SU-DHL-6 (cell line): ENCODE measurements around the gene TRAPPC6A.

Source experiments
- H2AFZ ChIP-seq: fragments of 200-600 bp; sonication (generic); 2 replicates; pipeline ENCODE4 v1.6.1; 2014; ENCODE audit warnings: low read depth, mild to moderate bottlenecking, moderate library complexity, mixed read lengths, antibody characterized with exemption, low read length; ENCODE audit not compliant: severe bottlenecking
- H3F3A ChIP-seq: fragments of 200-600 bp; shearing (Covaris generic); 2 replicates; pipeline ENCODE4 v1.6.0; 2016; ENCODE audit warnings: antibody characterized with exemption, mild to moderate bottlenecking; ENCODE audit not compliant: insufficient read depth
- H3K27ac ChIP-seq: fragments of 200-600 bp; sonication (generic); 2 replicates; pipeline ENCODE4 v1.5.1; 2016; ENCODE audit warnings: low read depth, mild to moderate bottlenecking, low read length, moderate library complexity, mixed read lengths
- H3K27me3 ChIP-seq: fragments of 200-600 bp; sonication (generic), shearing (Covaris generic); 2 replicates; pipeline ENCODE4 v1.6.0; 2014; ENCODE audit warnings: mild to moderate bottlenecking, low read length
- H3K36me3 ChIP-seq: fragments of 200-600 bp; sonication (generic); 2 replicates; pipeline ENCODE4 v1.6.1; 2014; ENCODE audit warnings: mild to moderate bottlenecking, low read length, mixed read lengths
- H3K4me2 ChIP-seq: fragments of 300-600, 200-600 bp; shearing (Covaris generic), sonication (generic); 2 replicates; pipeline ENCODE4 v1.6.0; 2014; ENCODE audit warnings: low read length, low read depth, mild to moderate bottlenecking; ENCODE audit not compliant: poor library complexity, severe bottlenecking
- H3K4me3 ChIP-seq: fragments of 200-600 bp; sonication (generic); 2 replicates; pipeline ENCODE4 v1.5.1; 2014; ENCODE audit warnings: antibody characterized with exemption, low read length, mild to moderate bottlenecking, mixed read lengths; ENCODE audit not compliant: insufficient read depth, poor library complexity, severe bottlenecking
- H3K79me2 ChIP-seq: fragments of 200-600 bp; sonication (generic); 2 replicates; pipeline ENCODE4 v1.6.1; 2014; ENCODE audit warnings: mild to moderate bottlenecking, low read length, moderate library complexity; ENCODE audit not compliant: insufficient read depth
- H3K9ac ChIP-seq: fragments of 200-600 bp; sonication (generic); 2 replicates; pipeline ENCODE4 v1.7.0; 2014; ENCODE audit warnings: mild to moderate bottlenecking, low read length
- H3K9me2 ChIP-seq: fragments of 200-600 bp; sonication (generic); replicated peaks from 2 replicates; pipeline ENCODE4 v1.6.1; 2014; ENCODE audit warnings: low read length; ENCODE audit not compliant: insufficient read depth
- H3K9me3 ChIP-seq: fragments of 200-600 bp; sonication (generic); 2 replicates; pipeline ENCODE4 v1.6.1; 2014; ENCODE audit warnings: low read length, mixed read lengths; ENCODE audit not compliant: insufficient read depth
- H4K20me1 ChIP-seq: fragments of 200-600 bp; sonication (generic); 2 replicates; pipeline ENCODE4 v1.6.1; 2014; ENCODE audit warnings: low read depth, mild to moderate bottlenecking, antibody characterized with exemption, low read length, moderate library complexity, mixed read lengths
- CTCF ChIP-seq: fragments of 200-600 bp; sonication (generic); IDR thresholded peaks from one replicate; pipeline ENCODE4 v1.5.1; 2017; ENCODE audit warnings: antibody characterized with exemption, mild to moderate bottlenecking, low read length, moderate library complexity; ENCODE audit not compliant: insufficient read depth, poor library complexity, severe bottlenecking
- EZH2phosphoT487 ChIP-seq: fragments of 200-600 bp; sonication (generic), shearing (Covaris generic); conservative IDR thresholded peaks from 2 replicates; pipeline ENCODE4 v1.6.1; 2018; ENCODE audit warnings: mild to moderate bottlenecking, antibody characterized with exemption, low read length, moderate library complexity, mixed read lengths

The TRAPPC6A gene

GRCh38 chr19:45158503-45159209, 19.4 kb downstream of the TRAPPC6A start:
- H3K27ac ChIP-seq, result no peak overlapping the region
- no peaks in the 10 kb centered on the region for H3K36me3 ChIP-seq
- H3K4me2 ChIP-seq, result no peak overlapping the region
- TF ChIP-seq EZH2phosphoT487 (no peak), CTCF (no peak)
- no peak overlapping the region for H2AFZ ChIP-seq
- H3K79me2 ChIP-seq, result no peaks in the 10 kb centered on the region
- no peaks in the 10 kb centered on the region for H3K27me3 ChIP-seq
- no peaks in the 10 kb centered on the region for H3K9me3 ChIP-seq
- H3K9me2 ChIP-seq, result no peaks in the 10 kb centered on the region
- H4K20me1 ChIP-seq, result no peaks in the 10 kb centered on the region
- H3F3A ChIP-seq, result no peaks in the 10 kb centered on the region
- no peak overlapping the region for H3K9ac ChIP-seq
- no peak overlapping the region for H3K4me3 ChIP-seq

- Histone ChIP-seq H3K36me3 (no peaks in the 10 kb centered on the region), H2AFZ (no peak overlapping the region), H3K9me2 (no peaks in the 10 kb centered on the region), H3K27ac (no peak overlapping the region), H3K27me3 (no peaks in the 10 kb centered on the region), H3F3A (no peaks in the 10 kb centered on the region), H3K4me2 (no peak overlapping the region), H3K9me3 (no peaks in the 10 kb centered on the region), H3K4me3 (no peak overlapping the region), H3K79me2 (no peaks in the 10 kb centered on the region), H4K20me1 (no peaks in the 10 kb centered on the region), H3K9ac (no peak overlapping the region)
- TF ChIP-seq CTCF, result no peak
- TF ChIP-seq EZH2phosphoT487, result no peak
Observed at GRCh38 chr19:45156751-45157150, 21.3 kb downstream of the TRAPPC6A start.

- Histone ChIP-seq H3K79me2 (no peaks in the 10 kb centered on the region), H3F3A (no peaks in the 10 kb centered on the region), H4K20me1 (no peaks in the 10 kb centered on the region), H2AFZ (no peak overlapping the region), H3K9me2 (no peaks in the 10 kb centered on the region), H3K27ac (no peak overlapping the region), H3K9ac (no peak overlapping the region), H3K4me2 (no peak overlapping the region), H3K4me3 (no peak overlapping the region), H3K9me3 (no peaks in the 10 kb centered on the region), H3K27me3 (no peaks in the 10 kb centered on the region), H3K36me3 (no peaks in the 10 kb centered on the region)
- TF ChIP-seq EZH2phosphoT487, result no peak
- TF ChIP-seq CTCF, result no peak
Observed at GRCh38 chr19:45156011-45156630, 21.9 kb downstream of the TRAPPC6A start.
